COLO668 (cell line): Measurements from ENCODE around the gene KCTD17.
A peak's percentile ranks its signal among the peaks of the same experiment; 100 is the strongest.

Experiments used
- DNase-seq: peaks from one replicate; lab custom pipeline; 2025; ENCODE audit not compliant: unreplicated experiment; lab: John Stamatoyannopoulos, UW

Gene KCTD17

GRCh38 chr22:37039466-37039865, 12.1 kb upstream of the KCTD17 start:
- no peak for DNase-seq

- DNase-seq = no peak
These were observed 8.2 kb upstream of the KCTD17 start for GRCh38 chr22:37043209-37043827.

GRCh38 chr22:37043828-37044538, 7.6 kb upstream of the KCTD17 start:
- peak; percentile 71 for DNase-seq

GRCh38 chr22:37044634-37045625, 6.6 kb upstream of the KCTD17 start:
- no peak for DNase-seq

GRCh38 chr22:37045958-37046357, 5.6 kb upstream of the KCTD17 start:
- no peak for DNase-seq

GRCh38 chr22:37046589-37046988, 5.0 kb upstream of the KCTD17 start:
- no peak for DNase-seq

GRCh38 chr22:37047006-37047405, 4.5 kb upstream of the KCTD17 start:
- DNase-seq = no peak

- DNase-seq = no peak
These were observed 3.4 kb upstream of the KCTD17 start for GRCh38 chr22:37048133-37048532.

- DNase-seq = no peak
These were observed 2.3 kb upstream of the KCTD17 start for GRCh38 chr22:37049224-37049623.

GRCh38 chr22:37050913-37051312, 629 bp upstream of the KCTD17 start:
- DNase-seq = no peak

- DNase-seq = no peak
These were observed 1.1 kb downstream of the KCTD17 start for GRCh38 chr22:37052386-37053309.

GRCh38 chr22:37053310-37054055, 1.9 kb downstream of the KCTD17 start:
- peak; percentile 19 for DNase-seq

- DNase-seq = peak; percentile 89
These were observed 2.5 kb downstream of the KCTD17 start for GRCh38 chr22:37054056-37054395.

- peak; percentile 75 for DNase-seq
These were observed 3.2 kb downstream of the KCTD17 start for GRCh38 chr22:37054600-37055365.

GRCh38 chr22:37056246-37056645, 4.7 kb downstream of the KCTD17 start:
- no peak for DNase-seq

- no peak for DNase-seq
These were observed 5.7 kb downstream of the KCTD17 start for GRCh38 chr22:37057226-37057625.

- DNase-seq = no peak
These were observed 6.4 kb downstream of the KCTD17 start for GRCh38 chr22:37057796-37058510.

- DNase-seq = no peak
These were observed 7.6 kb downstream of the KCTD17 start for GRCh38 chr22:37058917-37059701.
